HG03565 (cell line): ENCODE results near the gene AHRR.
"Not testable (repeated sequence)": the region's sequence is repeated elsewhere in the genome, so short reads cannot be mapped to it uniquely, and the experiment has no call there.

Experiments used
- ATAC-seq: cut with Tn5 transposase; IDR thresholded peaks from one replicate; pipeline ENCODE4 v1.9.1; 2021; ENCODE audit warnings: mild to moderate bottlenecking, moderate library complexity; ENCODE audit not compliant: unreplicated experiment

Gene AHRR

DNA sequence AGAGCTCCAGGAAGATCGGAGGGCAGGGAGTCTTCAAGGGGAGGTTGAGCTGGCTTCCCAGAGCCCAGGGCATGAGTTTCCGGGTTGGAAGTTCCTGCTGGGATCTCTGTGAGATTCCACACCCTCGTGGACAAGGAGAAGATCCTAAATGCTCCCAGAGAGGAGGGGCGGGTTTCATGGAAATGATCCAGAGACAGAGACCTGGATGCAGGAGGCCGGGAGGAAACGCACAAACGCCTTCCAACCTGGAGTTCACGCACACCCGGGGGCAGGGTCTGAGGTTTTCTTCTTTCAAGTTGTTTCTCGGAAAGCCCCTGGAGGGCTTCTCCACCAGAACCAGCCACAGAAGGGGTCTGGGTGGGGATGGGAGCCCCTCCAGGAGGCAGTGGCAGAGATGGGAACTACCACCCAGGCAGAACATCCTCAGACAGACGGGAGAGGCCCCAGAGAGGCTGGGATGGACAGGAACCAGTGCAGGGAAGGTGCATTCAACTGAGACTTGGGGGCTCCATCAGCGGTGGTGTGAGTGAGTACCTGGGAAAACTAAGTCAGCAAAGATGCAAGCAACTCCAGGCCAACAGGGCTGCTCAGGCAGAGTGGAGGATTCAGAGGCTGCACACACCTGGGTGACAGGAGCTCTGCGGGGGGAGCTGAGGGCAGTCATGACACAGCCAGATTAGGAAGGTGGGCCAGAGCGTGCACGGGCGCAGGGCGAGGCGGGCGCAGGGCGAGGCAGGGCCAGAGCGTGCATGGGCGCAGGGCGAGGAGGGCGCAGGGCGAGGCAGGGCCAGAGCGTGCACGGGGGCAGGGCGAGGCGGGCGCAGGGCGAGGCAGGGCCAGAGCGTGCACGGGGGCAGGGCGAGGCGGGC, 69.3 kb downstream of the AHRR start:
- ATAC-seq: no peak

DNA sequence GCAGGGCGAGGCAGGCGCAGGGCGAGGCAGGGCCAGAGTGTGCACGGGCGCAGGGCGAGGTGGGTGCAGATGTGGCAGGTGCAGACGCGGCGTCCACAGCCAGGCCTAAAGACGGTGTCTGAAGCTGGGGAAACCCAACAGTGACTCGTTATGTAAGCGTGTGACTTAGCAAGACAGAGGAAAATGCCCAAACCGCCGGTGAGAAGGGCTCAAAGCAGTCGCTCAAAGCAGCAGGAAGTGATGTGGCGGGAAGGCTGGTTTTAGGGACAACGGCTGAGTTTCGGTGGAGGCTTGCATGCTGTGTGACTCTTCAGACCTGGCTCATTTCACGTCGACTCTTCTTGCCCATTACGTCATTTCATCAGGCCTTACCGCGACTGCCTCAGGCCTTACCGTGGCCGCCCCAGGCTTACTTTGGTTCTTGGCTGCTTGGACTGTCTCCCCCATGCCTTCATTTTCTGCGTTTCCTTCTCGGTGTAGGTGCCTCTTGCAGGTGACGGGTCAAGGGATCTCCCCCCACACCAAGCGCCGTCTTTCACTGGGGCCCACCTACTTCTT, 71.0 kb downstream of the AHRR start:
- ATAC-seq: peak; percentile 71

DNA sequence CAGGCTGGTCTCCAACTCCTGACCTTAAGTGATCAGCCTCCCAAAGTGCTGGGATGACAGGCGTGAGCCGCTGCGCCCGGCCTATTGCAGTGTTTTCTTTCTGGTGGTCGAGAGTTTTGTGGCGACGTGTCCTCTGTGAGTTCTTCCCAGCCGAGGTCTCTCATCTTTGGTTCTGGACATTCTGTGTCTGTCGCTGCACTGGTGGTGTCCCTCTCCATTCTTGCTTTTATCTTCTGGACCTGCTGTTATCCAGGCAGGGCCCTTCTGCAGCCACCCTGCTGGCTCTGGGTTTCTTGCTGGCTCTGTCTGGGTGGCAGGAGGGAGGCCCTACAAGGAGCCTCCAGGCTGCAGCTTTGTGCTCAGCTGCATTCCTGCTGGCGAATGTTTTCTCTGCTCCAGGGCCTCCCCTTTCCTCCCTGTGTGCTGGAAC, 72.3 kb downstream of the AHRR start:
- no peak for ATAC-seq

DNA sequence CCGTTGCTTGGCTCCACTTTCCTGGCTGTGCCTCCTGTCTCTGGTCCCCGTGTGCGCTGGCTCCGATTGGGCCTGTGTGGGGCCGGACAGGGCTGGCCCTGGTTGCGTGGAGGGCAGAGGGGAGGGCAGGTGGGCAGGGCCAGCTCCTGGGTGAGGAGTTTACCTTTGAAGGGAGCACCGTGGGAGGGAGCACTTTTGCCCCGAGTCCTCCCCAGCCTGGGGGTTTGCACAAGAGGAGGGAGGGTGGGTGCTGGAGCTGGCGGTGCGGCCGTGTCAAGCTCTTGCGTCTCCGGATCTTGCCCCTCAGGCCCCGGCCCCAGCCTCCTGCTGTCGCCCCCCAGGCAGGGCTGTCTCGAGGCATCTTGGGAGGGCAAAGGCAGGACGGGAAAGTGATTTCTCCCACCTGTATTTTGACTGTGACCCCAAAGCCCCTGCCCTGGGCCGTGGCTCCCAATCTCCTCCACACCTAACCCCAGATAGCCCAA, 73.2 kb downstream of the AHRR start:
- ATAC-seq: no peak

DNA sequence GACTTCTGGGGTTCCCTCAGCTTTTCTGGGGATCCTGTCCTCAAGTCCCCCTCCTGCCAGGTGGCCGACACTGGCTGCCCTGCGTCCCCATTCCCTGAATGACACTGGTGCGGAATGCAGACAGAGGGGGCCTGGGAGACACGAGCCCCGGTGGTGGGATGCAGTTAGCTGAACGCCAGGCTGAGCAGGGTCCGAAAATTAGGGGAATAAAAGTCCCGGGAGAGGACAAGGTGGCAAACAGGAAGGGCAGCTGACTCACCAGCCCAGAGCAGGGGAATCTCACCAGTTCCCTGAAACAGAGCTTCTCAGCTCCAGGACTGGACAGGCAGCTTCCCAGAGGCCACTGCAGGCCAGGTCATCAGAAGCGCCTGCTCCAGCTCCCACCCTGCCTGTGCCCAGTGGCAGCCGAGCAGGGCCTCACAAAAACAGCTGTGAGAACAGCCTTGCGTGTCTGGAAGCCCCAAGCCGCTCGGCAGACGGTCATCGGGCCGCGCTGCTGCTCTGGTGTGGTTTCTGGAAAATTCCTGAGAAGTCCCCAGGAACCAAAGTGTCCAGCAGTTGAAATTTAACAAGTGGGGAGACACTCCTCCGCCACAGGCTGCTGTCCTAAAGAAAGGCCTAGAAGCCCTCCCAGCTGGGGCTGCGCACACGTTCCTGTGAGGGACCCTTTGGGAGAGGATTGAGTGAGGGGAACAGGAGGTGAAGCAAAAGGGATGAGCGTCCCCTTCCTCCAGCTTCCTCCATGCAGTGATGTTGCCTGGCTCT, 73.8 kb downstream of the AHRR start:
- ATAC-seq: no peak

DNA sequence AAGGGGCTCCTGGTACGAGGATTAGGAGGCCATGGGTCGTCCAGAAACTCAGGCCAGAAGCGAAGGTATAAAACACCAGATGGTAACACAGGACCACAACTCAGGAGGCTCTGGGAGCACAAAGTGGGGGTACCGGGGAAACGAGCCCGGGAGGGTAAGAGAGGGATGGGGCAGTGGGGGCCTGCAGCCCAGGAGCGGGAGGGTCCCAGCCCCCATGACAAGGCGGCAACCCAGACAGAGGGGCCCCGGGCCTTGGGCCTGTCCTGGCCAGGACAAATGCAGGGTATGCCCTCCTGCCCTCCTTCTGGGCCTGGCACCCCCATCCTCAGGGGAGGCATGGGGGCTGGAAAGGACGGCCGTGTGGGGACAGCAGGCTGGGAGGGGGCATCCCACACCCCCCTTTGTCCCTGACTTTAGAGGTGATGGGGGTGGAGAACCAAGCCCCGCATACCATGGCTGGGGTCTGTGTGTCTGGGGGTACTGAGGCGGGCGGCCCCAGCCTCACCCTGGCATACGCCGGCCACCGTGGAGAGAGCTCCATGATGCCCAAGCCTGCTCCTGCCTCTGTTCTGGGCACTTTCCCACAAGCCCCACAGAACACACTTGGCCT, 74.5 kb downstream of the AHRR start:
- ATAC-seq: no peak

DNA sequence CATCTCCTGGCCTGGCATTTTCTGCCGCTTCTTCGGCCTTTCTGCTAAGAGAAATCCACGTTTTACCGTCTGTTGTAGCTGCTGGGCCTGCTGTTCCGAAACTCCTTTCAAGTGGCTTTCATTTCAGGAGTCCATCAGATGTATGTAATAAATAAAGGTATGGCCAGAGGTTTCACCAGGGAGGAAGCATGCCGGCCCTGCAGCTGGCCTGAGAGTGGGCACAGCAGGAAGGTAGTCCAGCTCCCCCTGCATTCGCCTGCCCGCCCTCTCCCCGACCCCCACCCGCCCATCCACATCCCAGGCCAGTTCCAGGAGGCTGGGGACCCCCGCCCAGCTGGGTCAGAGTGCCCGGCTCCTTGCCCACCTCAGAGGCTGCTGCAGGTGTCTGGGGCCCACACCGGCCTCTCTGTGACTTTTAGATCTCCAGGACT, 75.0 kb downstream of the AHRR start:
- no peak for ATAC-seq

DNA sequence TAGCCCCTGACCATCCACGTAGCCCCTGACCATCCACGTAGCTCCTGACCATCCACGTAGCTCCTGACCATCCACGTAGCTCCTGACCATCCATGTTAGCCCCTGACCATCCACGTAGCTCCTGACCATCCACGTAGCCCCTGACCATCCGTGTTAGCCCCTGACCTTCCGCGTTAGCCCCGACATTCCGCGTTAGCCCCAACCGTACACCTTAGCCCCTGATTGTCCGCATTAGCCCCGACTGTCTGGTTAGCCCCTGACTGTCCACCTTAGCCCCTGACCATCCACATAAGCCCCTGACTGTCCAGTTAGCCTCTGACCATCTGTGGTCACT, 76.6 kb downstream of the AHRR start:
- not testable (repeated sequence) for ATAC-seq

DNA sequence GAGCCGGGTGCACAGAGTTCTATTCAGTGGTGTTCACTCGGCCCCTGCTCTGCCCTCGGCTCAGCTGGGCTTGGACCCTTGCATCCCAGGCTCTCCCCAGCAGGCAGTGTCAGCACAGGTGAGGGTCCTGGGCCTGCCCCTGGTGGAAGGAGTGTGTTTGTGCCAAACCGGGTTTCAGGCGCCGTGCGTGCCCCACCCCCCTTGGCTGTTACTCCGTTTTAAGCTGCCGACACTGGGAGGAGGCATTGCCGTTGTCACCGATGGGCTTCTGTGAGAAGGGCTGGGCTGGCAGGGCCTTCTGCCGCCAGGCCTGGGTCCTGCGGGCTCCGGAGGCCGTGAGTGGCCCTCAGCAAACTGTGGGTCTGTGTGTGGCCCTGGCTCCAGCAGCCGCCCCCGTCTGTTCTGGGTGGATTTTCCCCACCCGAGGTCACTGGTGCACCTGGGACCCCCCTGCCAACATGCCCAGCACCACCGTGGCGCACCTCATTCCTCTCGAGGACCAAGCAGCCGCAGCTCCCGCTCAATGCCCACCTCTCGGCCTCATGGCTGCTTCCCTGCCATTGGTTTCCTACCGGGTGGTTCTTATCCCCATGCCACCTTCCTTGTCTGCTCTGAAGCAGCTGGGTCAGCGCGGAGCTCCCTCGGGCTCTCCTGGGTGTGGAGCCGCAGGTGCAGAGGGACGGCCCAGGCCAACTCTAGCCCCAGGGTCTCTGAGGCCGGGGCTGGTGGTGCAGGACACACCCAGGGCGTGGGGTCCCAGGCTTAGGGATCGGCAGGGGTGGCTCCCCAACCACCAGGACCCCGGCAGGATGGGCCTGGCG, 77.2 kb downstream of the AHRR start:
- no peak for ATAC-seq

DNA sequence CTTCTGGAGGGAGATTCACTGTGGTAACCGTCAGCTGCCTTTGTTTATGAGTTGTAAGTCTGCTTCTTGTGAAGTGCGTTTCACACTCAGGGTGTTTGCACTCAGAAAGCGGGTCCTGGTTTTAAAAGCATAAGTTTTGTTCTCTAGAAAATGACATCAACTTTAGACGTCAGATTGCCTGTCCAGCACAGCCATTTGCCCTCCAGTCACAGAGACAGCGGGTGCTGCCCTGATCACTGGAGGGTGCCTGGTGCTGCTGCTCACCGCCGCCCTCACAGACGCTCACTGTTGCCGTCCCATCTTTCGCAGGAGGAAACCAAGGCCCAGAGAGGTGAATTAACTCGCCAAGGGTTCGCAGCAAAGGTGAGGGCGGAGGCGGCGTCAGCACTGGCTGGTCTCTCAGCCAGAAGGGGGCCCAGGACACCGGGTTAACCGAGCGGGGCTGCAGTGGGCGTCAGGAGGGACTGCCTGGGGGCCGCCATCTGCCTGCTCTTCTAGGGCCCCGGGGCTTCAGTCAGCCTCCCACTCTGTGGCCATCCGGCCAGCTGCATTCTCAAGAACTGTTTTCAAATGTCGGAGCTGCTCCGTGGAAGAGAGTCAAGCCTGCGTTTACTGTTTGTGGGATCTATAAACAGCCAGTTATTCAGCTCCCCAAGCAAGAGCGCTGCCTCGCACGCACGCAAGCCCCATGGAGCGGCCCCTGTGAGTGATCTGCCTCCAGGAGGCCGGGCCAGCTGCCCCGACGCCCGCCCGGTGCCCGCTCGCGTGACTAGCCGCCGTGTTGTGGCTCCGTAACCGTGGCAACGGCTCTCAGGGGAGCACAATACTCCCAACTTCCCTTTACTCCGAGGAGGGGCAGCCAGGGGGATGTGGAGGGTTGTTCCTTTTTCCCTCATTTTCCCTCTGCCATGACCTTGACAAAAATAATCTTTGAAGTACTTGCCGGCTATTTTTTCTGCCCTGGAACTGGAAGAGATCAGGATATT, 78.1 kb downstream of the AHRR start:
- peak; percentile 51 for ATAC-seq

DNA sequence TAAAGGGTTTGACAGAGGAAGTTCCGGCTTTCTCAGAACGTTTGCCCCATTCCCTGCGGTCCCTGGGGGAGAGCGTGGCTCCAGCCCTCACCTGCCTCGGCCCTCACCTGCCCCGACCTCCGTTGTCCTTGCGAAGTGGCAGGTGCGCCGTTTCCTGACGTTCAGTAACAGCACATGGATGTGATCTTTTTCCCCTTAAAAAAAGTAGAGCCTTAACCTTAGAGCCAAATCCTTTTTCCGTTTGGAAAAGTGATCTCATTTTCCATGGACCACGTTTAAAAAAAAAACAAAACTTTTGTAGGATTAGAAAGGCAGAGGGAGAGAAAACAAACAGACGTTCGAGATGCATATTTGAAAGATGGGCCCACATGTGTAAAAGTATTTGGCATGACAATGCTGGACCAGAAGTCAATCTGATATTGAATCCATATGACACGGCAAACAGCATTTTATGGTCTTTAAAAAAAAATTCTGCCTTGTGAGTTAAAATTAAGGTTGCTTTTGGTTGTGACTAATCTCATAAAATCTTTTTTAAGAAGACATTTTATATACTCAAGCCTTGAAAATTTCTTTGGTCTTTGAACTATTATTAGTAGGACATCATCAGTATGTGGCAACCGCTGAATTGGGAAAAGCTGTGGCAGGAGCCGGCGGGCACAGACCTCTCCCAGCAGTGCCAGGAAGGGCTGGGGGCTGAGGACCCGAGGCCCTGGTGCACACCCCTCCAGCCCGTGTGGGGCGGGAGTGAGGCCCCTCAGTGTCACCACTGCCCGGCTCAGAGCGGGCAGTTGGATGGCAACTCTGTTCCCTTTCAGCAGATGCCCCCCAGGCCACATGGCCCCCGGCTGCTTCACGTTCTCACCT, 79.0 kb downstream of the AHRR start:
- ATAC-seq: no peak

DNA sequence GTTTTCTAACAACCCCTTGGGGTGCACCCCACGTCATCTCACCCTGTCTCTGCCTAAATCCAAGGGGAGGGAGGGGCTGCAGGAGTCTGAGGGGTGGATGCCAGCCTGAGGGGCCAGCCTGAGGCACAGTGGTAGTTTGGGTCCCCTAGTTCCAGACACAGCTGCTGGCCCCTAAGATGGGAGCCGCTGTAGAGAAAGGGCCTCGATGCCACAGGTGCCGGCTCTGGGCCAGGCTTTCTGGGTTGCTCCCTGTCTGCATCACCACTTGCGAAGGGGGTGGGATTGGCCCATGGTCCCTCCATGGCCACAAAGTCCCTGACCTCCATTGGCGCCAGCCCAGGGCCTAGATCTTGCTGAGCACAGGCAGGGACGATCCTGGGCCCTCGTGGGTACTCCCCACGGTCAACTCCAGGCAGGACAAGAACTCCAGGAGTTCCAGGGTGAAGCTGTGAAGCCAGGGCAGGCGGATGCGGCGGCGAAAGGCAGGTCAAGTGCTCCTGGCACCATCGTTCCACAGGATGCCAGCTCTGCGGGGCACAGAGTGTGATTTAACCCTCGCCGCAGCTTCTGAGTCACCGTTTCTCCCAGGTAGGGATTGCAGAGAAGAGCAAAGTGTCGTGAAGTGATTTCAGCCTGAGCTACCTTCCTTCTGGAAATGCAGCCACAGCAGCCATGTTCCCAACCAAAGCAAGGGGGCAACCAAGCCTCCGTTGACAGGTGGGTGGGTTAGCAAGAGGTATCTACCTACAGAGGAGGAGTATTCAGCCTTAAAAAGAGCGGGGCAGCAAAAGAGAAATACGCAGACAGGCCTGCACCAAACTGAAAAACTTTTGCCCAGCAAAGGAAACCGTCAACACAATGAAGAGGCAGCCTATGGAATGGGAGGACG, 79.9 kb downstream of the AHRR start:
- ATAC-seq: no peak

DNA sequence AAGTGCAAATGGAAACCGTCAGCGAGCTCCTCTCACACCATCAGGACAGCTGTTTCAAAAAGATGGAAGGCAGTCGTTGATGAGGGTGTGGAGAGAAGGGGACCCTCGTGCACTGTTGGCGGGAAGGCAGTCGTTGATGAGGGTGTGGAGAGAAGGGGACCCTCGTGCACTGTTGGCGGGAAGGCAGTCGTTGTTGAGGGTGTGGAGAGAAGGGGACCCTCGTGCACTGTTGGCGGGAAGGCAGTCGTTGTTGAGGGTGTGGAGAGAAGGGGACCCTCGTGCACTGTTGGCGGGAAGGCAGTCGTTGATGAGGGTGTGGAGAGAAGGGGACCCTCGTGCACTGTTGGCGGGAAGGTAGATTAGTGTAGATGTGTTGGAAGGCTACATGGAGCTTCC, 80.7 kb downstream of the AHRR start:
- ATAC-seq: not testable (repeated sequence)

DNA sequence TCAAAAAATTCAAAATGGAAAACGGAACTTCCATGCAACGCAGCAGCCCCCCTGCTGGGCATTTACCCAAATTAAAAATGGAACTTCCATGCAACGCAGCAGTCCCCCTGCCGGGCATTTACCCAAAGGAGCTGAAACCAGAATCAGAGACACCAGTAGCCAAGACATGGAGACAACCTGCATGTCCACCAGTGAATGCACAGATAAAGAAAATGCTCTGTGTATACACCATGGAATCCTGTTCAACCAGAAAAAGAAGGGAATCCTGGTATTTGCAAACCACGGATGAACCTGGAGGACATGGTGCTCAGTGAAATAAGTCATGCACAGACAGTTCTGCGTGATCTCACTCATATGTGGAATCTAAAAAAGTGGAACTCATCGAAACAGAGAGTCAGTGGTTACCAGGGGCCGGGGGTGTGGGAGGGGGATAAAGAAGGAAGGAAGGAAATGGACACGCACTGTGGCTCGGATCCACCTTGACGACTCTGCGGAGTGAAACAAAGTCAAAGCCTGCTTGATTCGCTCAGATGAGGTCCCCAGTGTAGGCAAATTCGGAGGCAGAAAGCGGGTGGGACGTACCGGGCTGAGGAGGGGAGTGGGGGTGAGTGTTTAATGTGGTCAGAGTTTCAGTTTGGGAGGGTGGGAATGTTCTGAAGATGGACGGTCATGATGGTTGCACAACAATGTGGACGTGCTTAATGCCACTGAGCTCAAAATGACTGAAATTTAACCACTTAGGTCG, 81.3 kb downstream of the AHRR start:
- ATAC-seq: peak; percentile 50

DNA sequence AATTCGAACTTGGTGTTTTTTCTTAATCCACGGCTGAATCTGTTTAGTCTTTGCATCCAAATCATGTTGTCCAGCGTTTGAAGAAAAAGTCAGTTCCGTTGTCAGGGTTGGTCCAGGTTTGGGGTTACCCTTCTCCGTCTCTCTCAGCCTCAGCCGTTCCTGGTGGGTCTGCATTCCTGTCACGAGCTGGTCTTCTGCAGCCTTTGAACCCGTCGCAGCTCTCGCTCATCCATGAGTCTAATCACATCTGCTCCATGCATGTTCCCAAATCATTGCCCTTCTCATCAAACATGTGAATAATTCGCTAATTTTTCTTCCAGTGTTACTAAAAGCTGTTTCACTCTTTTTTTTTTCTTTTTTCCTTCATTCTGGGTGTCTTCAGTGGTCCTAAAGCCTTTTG, 82.5 kb downstream of the AHRR start:
- no peak for ATAC-seq

DNA sequence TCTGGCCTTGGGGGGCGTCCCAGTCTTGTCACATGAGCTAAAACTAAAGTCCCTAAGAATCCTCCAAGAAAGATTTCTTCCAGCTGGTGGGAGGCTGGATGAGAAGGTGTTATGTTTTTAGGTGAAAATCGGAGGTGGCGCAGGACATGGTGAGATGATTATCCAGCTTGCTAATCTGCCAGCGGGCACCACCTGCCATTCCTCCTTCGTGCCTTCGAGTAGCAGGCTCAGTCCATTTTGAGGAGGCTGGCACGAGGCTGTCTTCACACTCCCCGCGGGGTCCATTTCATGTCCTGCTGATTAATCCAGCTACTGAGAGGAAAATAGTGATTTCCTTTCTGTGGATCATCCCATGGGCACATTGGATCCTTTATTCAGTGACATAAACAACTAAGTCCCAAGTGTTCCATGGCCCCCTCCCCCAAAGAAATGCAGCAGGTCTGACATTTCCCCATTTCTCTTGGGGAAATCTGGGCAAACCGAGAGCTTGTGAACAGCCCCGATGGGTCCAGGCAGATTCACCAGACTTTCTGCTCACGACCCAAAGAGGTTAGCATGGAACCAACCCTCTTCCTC, 83.2 kb downstream of the AHRR start:
- ATAC-seq: no peak
